Measurements from ENCODE around the gene PRKAB2.
"Not testable (repeated sequence)": the region's sequence is repeated elsewhere in the genome, so short reads cannot be mapped to it uniquely, and the experiment has no call there.

PRKAB2 gene

GRCh38 chr1:147172168-147173016 lies at the start of gene PRKAB2:
TSS of gene PRKAB2 (minus strand) at chr1:147172470. CDS start at chr1:147172144, 326 bp downstream.
- DNase-seq (ENCODE audit: low read depth) = peak; percentile 70

GRCh38 chr1:147218606-147219005 lies 46.3 kb upstream of the PRKAB2 start:
- no peak for DNase-seq (ENCODE audit: low read depth)

- no peak for DNase-seq (ENCODE audit: low read depth)
These were observed 44.9 kb upstream of the PRKAB2 start for GRCh38 chr1:147217141-147217540.

GRCh38 chr1:147216124-147216523 lies 43.9 kb upstream of the PRKAB2 start:
- DNase-seq (ENCODE audit: low read depth) = no peak

GRCh38 chr1:147215540-147215916 lies 43.3 kb upstream of the PRKAB2 start:
- DNase-seq (ENCODE audit: low read depth) = no peak

- no peak for DNase-seq (ENCODE audit: low read depth)
These were observed 42.7 kb upstream of the PRKAB2 start for GRCh38 chr1:147214842-147215539.

GRCh38 chr1:147214325-147214724 lies 42.1 kb upstream of the PRKAB2 start:
- DNase-seq (ENCODE audit: low read depth) = no peak

GRCh38 chr1:147213271-147213670 lies 41.0 kb upstream of the PRKAB2 start:
- no peak for DNase-seq (ENCODE audit: low read depth)

- no peak for DNase-seq (ENCODE audit: low read depth)
These were observed 39.3 kb upstream of the PRKAB2 start for GRCh38 chr1:147211577-147211976.

GRCh38 chr1:147210987-147211386 lies 38.7 kb upstream of the PRKAB2 start:
- DNase-seq (ENCODE audit: low read depth) = no peak

GRCh38 chr1:147209825-147210821 lies 37.9 kb upstream of the PRKAB2 start:
- DNase-seq (ENCODE audit: low read depth) = no peak

GRCh38 chr1:147208619-147209018 lies 36.3 kb upstream of the PRKAB2 start:
- no peak for DNase-seq (ENCODE audit: low read depth)

GRCh38 chr1:147207192-147207591 lies 34.9 kb upstream of the PRKAB2 start:
- DNase-seq (ENCODE audit: low read depth) = no peak

GRCh38 chr1:147204080-147204479 lies 31.8 kb upstream of the PRKAB2 start:
- no peak for DNase-seq (ENCODE audit: low read depth)

GRCh38 chr1:147202576-147202975 lies 30.3 kb upstream of the PRKAB2 start:
- DNase-seq (ENCODE audit: low read depth) = no peak

GRCh38 chr1:147201786-147202185 lies 29.5 kb upstream of the PRKAB2 start:
- DNase-seq (ENCODE audit: low read depth) = no peak

GRCh38 chr1:147201276-147201675 lies 29.0 kb upstream of the PRKAB2 start:
- no peak for DNase-seq (ENCODE audit: low read depth)

- DNase-seq (ENCODE audit: low read depth) = not testable (repeated sequence)
These were observed 25.1 kb upstream of the PRKAB2 start for GRCh38 chr1:147197324-147197723.

GRCh38 chr1:147189514-147189913 lies 17.2 kb upstream of the PRKAB2 start:
- DNase-seq (ENCODE audit: low read depth) = no peak

- no peak for DNase-seq (ENCODE audit: low read depth)
These were observed 13.2 kb upstream of the PRKAB2 start for GRCh38 chr1:147185432-147185831.

GRCh38 chr1:147177611-147178380 lies 5.5 kb upstream of the PRKAB2 start:
- DNase-seq (ENCODE audit: low read depth) = no peak
